Stimulated activated CD4-positive, alpha-beta T cell treated with anti-CD3 and anti-CD28 coated beads, Interleukin-15, amount 100 ng/mL, for 24 hours (primary cell): ENCODE measurements around the gene TP53BP1.
"Not testable (repeated sequence)": the region's sequence is repeated elsewhere in the genome, so short reads cannot be mapped to it uniquely, and the experiment has no call there.

ENCODE experiments used
- DNase-seq: peaks from one replicate; pipeline ENCODE4 v3.0.0-alpha.2; 2020

TP53BP1 gene

GRCh38 chr15:43492673-43493601 lies at the start of gene TP53BP1:
Gene TP53BP1, minus strand, starts transcription at chr15:43493156. Its CDS starts 113 bp downstream, at chr15:43493043.
- peak; percentile 98 for DNase-seq

- DNase-seq = no peak
Measured at GRCh38 chr15:43541785-43542184, 48.8 kb upstream of the TP53BP1 start.

GRCh38 chr15:43538091-43538490 lies 45.1 kb upstream of the TP53BP1 start:
- no peak for DNase-seq

GRCh38 chr15:43534897-43535296 lies 41.9 kb upstream of the TP53BP1 start:
- DNase-seq = no peak

- not testable (repeated sequence) for DNase-seq
Measured at GRCh38 chr15:43532826-43533225, 39.9 kb upstream of the TP53BP1 start.

GRCh38 chr15:43531018-43531670 lies 38.2 kb upstream of the TP53BP1 start:
- DNase-seq = no peak

GRCh38 chr15:43529587-43530345 lies 36.8 kb upstream of the TP53BP1 start:
- DNase-seq = no peak

GRCh38 chr15:43529141-43529540 lies 36.2 kb upstream of the TP53BP1 start:
- no peak for DNase-seq

GRCh38 chr15:43528542-43529007 lies 35.6 kb upstream of the TP53BP1 start:
- no peak for DNase-seq

- no peak for DNase-seq
Measured at GRCh38 chr15:43527802-43528541, 35.0 kb upstream of the TP53BP1 start.

- DNase-seq = no peak
Measured at GRCh38 chr15:43527016-43527801, 34.3 kb upstream of the TP53BP1 start.

GRCh38 chr15:43526261-43526930 lies 33.4 kb upstream of the TP53BP1 start:
- DNase-seq = no peak

- DNase-seq = no peak
Measured at GRCh38 chr15:43525131-43525530, 32.2 kb upstream of the TP53BP1 start.

GRCh38 chr15:43524254-43524845 lies 31.4 kb upstream of the TP53BP1 start:
- no peak for DNase-seq

- no peak for DNase-seq
Measured at GRCh38 chr15:43523646-43524045, 30.7 kb upstream of the TP53BP1 start.

GRCh38 chr15:43522247-43522646 lies 29.3 kb upstream of the TP53BP1 start:
- no peak for DNase-seq

- DNase-seq = no peak
Measured at GRCh38 chr15:43521419-43521818, 28.5 kb upstream of the TP53BP1 start.

GRCh38 chr15:43520138-43520537 lies 27.2 kb upstream of the TP53BP1 start:
- DNase-seq = no peak

GRCh38 chr15:43519196-43519595 lies 26.2 kb upstream of the TP53BP1 start:
- no peak for DNase-seq

GRCh38 chr15:43518197-43518761 lies 25.3 kb upstream of the TP53BP1 start:
- peak; percentile 19 for DNase-seq
